Keratinocyte (primary cell): Measurements from ENCODE around the gene ZNF547. TPM values are rescaled to one million over a fixed set of nuclear protein-coding genes. Genes with fewer than 3 reads are reported as not detected.

Experiments used
- DNase-seq: peaks from one replicate; pipeline ENCODE4 v3.0.0-alpha.2; 2011; ENCODE audit warnings: low read depth, missing footprints, low spot score
- FAIRE-seq: peaks from 2 replicates; lab custom pipeline; 2011; peaks lifted over from hg19 to GRCh38; lab: Jason Lieb, UNC
- H2AFZ ChIP-seq: 2 replicates; pipeline ENCODE4 v1.6.0; 2012; ENCODE audit warnings: low read length, control low read depth, inconsistent platforms; ENCODE audit not compliant: control insufficient read depth
- H3K27ac ChIP-seq: 2 replicates; pipeline ENCODE4 v1.5.1; 2011; ENCODE audit warnings: low read length; ENCODE audit not compliant: control insufficient read depth, insufficient read depth
- H3K27me3 ChIP-seq: 3 replicates; pipeline ENCODE4 v1.6.0; 2011; ENCODE audit warnings: low read length; ENCODE audit not compliant: control insufficient read depth, insufficient read depth; ENCODE audit errors: extremely low read depth
- H3K36me3 ChIP-seq, 2 experiments: 2 replicates in 1 of 2; 3 replicates in 1 of 2; pipeline ENCODE4 v1.5.1; 2011; ENCODE audit warnings: low read length in 2 of 2, mild to moderate bottlenecking in 1 of 2; ENCODE audit not compliant: control insufficient read depth in 2 of 2, insufficient read depth in 2 of 2; ENCODE audit errors: extremely low read depth in 1 of 2
- H3K4me1 ChIP-seq: 3 replicates; pipeline ENCODE4 v1.5.1; 2011; ENCODE audit warnings: low read length; ENCODE audit not compliant: control insufficient read depth, insufficient read depth; ENCODE audit errors: extremely low read depth
- H3K4me2 ChIP-seq: 3 replicates; pipeline ENCODE4 v1.6.0; 2011; ENCODE audit warnings: low read depth, low read length; ENCODE audit not compliant: control insufficient read depth, insufficient read depth; ENCODE audit errors: extremely low read depth
- H3K4me3 ChIP-seq, 3 experiments: fragments of 200-600 bp in 1 of 3; sonication (generic) in 1 of 3; 2 replicates in 2 of 3; 3 replicates in 1 of 3; pipeline ENCODE4 v1.5.1; 2011 to 2016; ENCODE audit warnings: low read length in 3 of 3, mild to moderate bottlenecking in 3 of 3, control low read depth in 2 of 3, inconsistent platforms in 1 of 3, low read depth in 1 of 3, mixed read lengths in 1 of 3, mixed run types in 1 of 3, moderate library complexity in 1 of 3; ENCODE audit not compliant: control insufficient read depth in 2 of 3, insufficient read depth in 2 of 3; ENCODE audit errors: extremely low read depth in 1 of 3
- H3K79me2 ChIP-seq: 2 replicates; pipeline ENCODE4 v1.6.0; 2012; ENCODE audit warnings: low read length; ENCODE audit not compliant: control insufficient read depth, insufficient read depth
- H3K9ac ChIP-seq: 3 replicates; pipeline ENCODE4 v1.6.0; 2011; ENCODE audit warnings: low read length; ENCODE audit not compliant: control insufficient read depth, insufficient read depth; ENCODE audit errors: extremely low read depth
- H3K9me1 ChIP-seq: 3 replicates; pipeline ENCODE4 v1.6.0; 2011; ENCODE audit warnings: low read length; ENCODE audit not compliant: control insufficient read depth, insufficient read depth; ENCODE audit errors: extremely low read depth
- H3K9me3 ChIP-seq: 2 replicates; pipeline ENCODE4 v1.5.1; 2012; ENCODE audit warnings: low read depth, low read length; ENCODE audit not compliant: control insufficient read depth
- H4K20me1 ChIP-seq: 3 replicates; pipeline ENCODE4 v1.6.0; 2011; ENCODE audit warnings: low read length; ENCODE audit not compliant: control insufficient read depth, insufficient read depth; ENCODE audit errors: extremely low read depth
- CTCF ChIP-seq, 3 experiments: IDR thresholded peaks in 1 of 3; conservative IDR thresholded peaks in 1 of 3; optimal IDR thresholded peaks in 1 of 3; 2 replicates in 2 of 3; 3 replicates in 1 of 3; pipeline versions ENCODE3 to v1.5.1; 2011; ENCODE audit warnings: low read length in 3 of 3, mild to moderate bottlenecking in 3 of 3, moderate library complexity in 2 of 3, control low read depth in 1 of 3, inconsistent platforms in 1 of 3; ENCODE audit not compliant: insufficient read depth in 2 of 3; ENCODE audit errors: extremely low read depth in 1 of 3
- EZH2 ChIP-seq: IDR thresholded peaks from one replicate; pipeline ENCODE4 v1.6.1; 2012; ENCODE audit warnings: inconsistent platforms, mild to moderate bottlenecking, low read length, moderate library complexity
- dilution Hi-C: fragments of 300-500 bp; cut with MboI; formaldehyde crosslinking; loops from one replicate; pipeline ENCODE4 v1.7.0; 2020; ENCODE audit warnings: low sequenced_read_pairs; ENCODE audit not compliant: extremely low pct_ligation_motif_present
- polyA plus RNA-seq, 5 experiments: library from polyadenylated mRNA; depleted of rRNA in 3 of 5; stranded (reverse) in 3 of 5; stranded (forward) in 1 of 5; unstranded in 1 of 5; fragments of >200 nt; gene quantifications; 1 replicate in 1 of 5; 2 replicates in 3 of 5; 3 replicates in 1 of 5; pipeline versions ENCODE4 v1.2.1 to v1.2.3, GENCODE V29; 2011 to 2012; ENCODE audit warnings: missing spikeins in 2 of 5, low read depth in 1 of 5, low replicate concordance in 1 of 5

Gene ZNF547
- polyA plus RNA-seq, 1 donor (not counting 4 experiments of a cell fraction or from before 2014, with no cell fraction given), result 2.8 TPM

- Histone ChIP-seq H3K9me1 (no peaks in the 10 kb centered on the region), H4K20me1 (no peaks in the 10 kb centered on the region), H3K9me3 (no peaks in the 10 kb centered on the region), H2AFZ (no peak overlapping the region), H3K27me3 (no peaks in the 10 kb centered on the region), H3K4me2 (no peak overlapping the region), H3K79me2 (peaks cover 8% of the 10 kb centered on the region), H3K4me1 (no peaks in the 10 kb centered on the region), H3K36me3 (peaks cover 23 to 28% of the 10 kb centered on the region in 2 experiments), H3K9ac (no peak overlapping the region), H3K4me3 (no peak overlapping the region), H3K27ac (no peak overlapping the region)
- no peak for DNase-seq
- TF ChIP-seq EZH2 (no peak), CTCF (optimal IDR thresholded peaks at IDR 0.05 in 1 of 3, IDR thresholded peaks at IDR 0.05 in 1 of 3, conservative IDR thresholded peaks at IDR 0.05 in 1 of 3; ENCODE audit: extremely low read depth in 1 of 3, insufficient read depth in 2 of 3, low read length in 3 of 3) (no peak)
- dilution Hi-C loops, result no loop called here
- FAIRE-seq, result no peak
Observed at GRCh38 chr19:57327993-57328392, 35.4 kb upstream of the ZNF547 start.

GRCh38 chr19:57334191-57334590 lies 29.2 kb upstream of the ZNF547 start:
- H3K27ac ChIP-seq, result peak overlapping the region; percentile 48
- no peak for TF ChIP-seq EZH2
- TF ChIP-seq CTCF (optimal IDR thresholded peaks at IDR 0.05 in 1 of 3, IDR thresholded peaks at IDR 0.05 in 1 of 3, conservative IDR thresholded peaks at IDR 0.05 in 1 of 3; ENCODE audit: extremely low read depth in 1 of 3, insufficient read depth in 2 of 3, low read length in 3 of 3), result no peak
- no peaks in the 10 kb centered on the region for H3K9me3 ChIP-seq
- H4K20me1 ChIP-seq, result no peaks in the 10 kb centered on the region
- H3K4me2 ChIP-seq, result peak overlapping the region; percentile 69
- no peaks in the 10 kb centered on the region for H3K27me3 ChIP-seq
- H3K79me2 ChIP-seq, result no peaks in the 10 kb centered on the region
- no peaks in the 10 kb centered on the region for H3K9me1 ChIP-seq
- peak overlapping the region in 1 of 3 experiments; percentile 18 for H3K4me3 ChIP-seq
- H3K36me3 ChIP-seq, result no peaks in the 10 kb centered on the region
- dilution Hi-C loops, result no loop called here
- H3K4me1 ChIP-seq, result peaks cover 12% of the 10 kb centered on the region
- peak; percentile 56 for DNase-seq
- FAIRE-seq, result peak; percentile 99
- H2AFZ ChIP-seq, result no peak overlapping the region
- no peak overlapping the region for H3K9ac ChIP-seq
